HS-27A (cell line): Measurements from ENCODE around the gene CHN1.
A peak's percentile ranks its signal among the peaks of the same experiment; 100 is the strongest.

Source experiments
- DNase-seq: peaks from one replicate; pipeline ENCODE4 v3.0.0-alpha.2; 2012; ENCODE audit warnings: low read depth, missing footprints

The CHN1 gene

DNA sequence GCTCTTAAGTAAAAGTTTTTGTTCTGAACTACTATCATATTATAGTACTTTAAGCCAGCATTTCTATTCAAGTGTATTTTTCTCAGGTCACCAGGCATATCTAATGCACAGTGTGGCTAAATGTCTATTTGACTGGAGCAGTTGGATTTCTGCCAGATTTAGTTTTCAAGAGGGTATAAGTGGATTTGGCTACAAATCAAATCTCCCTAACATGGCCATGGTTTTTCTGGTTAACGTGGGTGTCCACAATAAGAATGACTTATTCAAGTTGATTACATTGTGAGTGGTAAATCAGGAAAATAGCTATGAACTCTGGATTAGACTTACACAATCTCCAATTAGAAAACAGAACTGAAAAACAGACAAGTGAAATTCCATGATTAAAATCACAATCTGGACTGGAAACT, 5.7 kb upstream of the CHN1 start:
- no peak for DNase-seq

DNA sequence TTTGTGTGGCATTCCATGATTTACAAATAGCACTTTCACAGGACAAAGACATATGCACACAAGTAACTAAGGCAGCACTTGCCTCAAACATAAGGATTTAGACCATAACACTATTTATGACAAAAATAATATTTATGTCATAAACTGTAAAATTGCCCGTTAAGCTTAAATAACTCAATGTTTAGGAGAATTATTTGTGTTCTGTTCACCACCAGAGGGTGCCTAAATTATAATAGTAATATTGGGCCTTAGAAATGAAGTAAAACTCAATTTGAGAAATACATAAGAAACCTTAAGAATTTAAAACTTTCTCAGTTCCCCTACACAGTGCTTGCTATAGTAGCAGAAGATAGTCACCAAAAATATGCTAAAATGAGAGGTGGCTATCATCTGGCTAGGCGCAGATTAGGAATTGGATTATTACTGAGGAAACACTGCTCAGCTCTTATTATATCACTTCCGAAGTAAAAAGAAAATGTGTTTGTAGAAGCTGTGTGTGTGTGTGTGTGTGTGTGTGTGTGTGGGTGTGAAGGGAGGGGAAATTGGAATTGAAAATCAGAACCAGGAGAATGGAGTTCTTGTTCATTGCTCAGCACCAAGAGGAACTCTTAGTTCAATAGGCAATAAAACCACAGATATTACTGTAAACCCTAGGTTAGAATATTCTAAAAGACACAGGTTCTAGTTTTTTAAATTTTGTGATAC, 4.9 kb upstream of the CHN1 start:
- no peak for DNase-seq

DNA sequence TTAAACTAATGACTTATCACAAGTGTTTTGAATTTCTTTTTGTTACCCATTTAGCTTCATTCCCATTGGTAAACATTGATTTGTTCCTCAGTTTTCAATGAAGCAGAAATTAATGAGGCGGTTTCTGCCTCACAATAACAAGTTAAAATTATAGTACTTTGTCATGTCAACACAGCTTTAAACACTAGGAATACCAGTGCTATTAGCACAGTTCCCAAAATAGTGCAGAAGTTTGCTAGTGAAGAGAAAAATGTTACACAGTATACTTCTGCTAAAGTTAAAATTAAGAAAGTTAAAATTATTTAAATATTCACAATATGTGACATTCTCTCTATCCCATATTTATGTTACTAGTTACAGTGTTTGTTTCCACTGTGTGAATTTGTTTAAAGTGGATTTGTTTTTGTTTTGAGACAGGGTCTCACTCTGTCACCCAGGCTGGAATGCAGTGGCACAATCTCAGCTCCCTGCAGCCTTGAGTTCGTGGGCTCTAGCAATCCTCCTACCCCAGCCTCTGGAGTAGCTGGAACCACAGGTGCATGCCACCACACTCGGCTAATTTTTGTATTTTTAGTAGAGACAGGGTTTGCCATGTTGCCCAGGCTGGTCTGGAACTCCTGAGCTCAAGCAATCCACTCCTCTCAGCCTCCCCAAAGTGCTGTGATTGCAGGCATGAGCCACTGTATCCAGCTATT, 3.8 kb upstream of the CHN1 start:
- DNase-seq, result no peak

DNA sequence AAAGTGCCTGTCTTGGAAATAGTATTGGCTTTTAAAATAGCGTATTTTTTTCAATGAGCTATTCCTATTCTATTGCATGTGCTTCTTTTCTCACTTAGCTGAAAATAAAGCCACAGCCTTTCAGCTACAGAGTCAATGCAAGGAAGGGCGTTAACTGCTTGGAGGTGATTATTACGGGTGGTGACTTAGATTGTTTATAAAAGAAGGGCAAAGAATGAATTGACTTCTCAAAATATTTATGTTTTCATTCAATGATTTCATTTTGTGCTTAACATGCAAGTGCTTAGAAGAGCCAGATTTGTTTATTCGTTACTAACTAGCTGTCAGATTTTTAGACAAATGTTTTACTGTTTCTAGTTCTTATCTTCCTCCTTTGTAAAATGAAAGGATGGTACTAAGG, 2.8 kb upstream of the CHN1 start:
- DNase-seq, result no peak

DNA sequence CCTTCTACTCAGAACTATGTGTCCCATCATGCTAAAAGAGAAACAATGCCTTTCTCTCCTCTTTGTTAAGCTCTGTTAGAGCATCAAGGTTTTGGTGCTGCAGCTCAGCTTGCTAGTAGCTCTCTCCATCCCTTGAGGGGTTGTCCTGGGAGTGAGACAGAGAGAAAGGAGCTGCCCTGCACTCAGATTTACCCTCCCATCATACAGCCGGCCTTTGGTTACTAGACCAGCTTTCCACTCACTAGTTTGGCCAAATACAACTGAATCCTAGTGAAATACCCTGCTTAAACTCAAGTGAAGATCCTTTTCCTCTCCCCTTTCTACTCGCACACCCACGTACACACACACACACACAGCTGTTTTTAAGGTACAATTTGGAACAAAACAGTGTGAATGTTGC, 2.3 kb upstream of the CHN1 start:
- no peak for DNase-seq

DNA sequence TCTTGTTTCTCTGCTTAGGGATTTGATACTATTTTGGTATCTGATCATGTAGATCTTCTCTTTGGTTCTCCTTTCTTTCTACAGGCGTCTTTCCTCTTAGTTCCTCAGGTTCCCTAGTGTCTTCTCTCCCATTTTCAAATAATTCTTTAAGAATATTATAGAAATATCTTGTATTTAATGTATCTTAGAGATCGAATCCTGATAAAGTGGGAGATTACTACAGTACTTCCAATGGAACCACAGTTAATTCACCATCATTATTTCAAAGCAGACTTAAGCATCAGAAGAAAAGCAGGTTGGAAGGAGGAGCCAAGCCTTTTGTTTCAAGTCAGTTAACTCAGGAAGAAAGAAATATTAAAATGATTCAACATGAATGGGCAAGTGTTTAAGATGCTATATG, 1.1 kb upstream of the CHN1 start:
- DNase-seq, result no peak

DNA sequence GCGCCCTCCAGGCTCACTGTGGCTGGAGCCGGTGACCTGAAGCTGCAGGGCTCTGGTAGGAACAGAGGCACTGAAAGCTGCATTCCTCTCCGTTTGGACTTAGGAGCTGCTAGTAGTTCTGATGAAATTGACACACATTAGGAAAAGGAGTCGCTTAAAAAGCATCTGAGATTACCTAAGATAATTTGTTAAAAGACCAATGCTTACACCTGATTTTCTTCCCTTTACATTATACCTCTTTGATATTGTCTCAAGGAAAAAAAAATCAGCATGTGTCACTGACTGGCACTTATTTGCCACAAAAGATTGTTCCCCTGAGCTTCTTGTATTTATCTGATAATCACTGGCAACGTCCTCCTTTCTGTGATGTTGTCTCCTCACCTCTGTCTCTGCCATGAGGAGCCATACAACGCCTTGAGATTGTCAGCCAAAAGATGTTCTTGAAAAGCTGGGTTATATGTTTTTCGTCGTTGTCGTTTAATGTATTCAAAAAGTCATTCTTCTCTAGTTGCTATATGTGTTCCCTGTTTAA, 618 bp upstream of the CHN1 start:
- no peak for DNase-seq

DNA sequence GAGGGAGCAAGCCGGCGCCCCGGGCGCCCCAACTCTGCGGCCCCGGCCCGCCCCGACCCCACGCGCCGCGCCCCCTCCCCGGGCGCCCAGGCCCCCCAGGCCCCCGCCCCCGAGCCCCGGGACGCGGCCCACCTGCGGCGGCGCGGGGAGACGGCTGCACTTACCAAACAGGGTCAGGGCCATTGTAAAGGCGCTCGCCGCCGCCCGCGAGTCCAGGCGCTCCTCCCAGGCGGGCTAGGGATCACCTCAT, 526 bp downstream of the CHN1 start:
- DNase-seq, result no peak

DNA sequence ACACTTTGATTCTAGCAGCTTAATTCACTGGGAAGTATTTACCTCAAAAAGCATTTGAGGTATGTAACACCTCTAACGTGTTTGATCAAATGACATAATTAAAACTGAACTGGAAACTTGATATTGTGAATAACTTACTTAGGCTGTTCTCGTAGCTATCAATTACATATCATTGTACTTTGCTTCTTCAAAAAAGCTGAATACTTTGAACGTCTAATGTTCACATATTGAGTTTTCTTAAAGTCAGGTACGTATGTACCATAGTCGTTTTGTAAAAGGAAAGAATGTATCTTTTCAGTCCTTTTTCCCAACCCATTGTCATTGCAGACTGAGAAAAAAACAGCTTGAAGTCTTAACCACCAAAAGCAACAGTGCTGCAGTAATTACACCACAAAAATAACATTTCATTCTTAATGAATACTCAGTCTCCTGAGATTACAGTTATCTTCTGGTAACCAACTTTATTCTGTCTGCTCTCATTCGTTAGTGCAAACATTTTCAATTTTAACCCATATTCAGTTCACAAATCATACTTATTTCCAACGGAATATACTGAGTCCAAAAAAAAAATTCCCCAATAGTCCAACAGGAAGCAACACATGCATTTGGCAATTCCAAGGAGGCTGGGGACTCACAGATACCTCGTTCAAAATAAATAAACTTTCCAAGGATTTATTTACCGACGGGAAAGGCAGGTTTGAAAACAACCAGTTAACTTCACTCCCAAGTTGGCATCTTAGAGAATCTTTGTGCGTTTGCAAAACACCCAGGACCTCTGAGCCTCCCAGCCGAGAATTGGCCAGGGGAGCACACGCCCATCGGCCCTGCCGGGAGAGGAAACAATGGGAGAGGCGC, 1.1 kb downstream of the CHN1 start:
- no peak for DNase-seq

DNA sequence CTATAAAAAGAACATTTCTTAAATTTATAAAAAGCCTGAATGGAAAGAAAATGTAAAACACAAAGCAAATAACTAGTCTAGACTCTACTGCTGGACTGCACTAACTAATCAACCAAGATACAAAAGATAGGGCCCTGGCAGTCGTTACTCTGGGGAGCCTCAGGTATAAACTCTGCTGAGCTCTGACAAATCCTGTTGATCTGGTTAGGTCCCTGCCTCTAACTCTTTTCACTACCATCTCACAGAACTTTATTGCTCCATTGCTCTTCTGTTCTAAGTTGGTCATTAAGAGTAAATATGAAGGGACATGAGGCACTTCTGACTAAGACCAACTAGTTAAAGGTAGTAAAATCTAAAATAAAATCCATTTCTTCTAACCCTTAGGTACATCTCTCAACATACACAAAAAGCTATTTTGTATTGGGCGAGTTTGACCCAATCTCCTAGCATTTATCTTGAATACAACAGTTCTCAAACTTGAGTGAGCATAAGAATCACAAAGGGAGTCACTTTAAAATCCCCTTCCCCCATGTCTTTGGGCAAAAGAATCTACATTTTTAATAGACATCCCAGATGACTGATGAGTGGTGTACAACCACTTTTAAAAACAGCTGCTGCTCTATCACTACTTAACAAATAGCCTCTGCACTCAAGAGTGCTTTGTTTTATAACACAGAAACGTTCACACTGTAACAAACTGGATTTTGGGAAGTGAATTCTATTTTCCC, 2.5 kb downstream of the CHN1 start:
- DNase-seq, result no peak

DNA sequence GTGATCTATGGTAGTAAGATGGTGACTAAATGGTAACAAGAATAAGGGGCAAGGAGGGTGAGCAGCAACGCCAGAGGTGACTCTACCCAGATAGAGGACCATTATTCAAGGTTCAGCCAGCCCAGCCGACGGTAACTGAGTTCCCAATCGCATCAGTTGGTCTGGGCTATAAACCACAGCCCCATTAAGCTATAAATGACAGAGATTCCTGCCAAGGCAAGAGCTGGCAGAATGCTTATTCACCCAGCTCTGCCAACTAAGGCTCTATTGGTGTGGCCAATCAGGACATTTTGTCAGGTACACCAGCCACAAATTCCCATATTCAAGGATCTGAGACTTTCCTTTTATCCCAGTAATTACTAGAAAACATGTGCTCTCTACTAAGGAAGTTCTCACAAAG, 3.6 kb downstream of the CHN1 start:
- DNase-seq, result no peak

DNA sequence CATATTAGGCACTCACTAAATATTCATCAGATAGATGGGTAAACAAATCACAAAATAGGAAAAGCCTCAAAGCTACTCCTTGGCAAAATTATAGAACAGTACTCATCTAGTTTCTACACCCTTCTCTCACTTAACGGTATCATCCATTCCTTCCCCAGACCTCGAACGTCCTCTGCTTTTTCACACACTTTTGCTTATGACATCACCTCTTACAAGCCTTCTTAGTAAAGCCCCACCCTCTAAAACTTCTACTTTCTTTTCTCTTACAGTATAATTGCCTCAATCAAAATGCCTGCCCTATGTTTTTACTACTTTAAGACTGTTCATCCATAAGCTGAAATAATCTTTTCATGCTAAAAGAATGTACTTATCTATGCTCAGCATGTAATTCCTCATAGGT, 8.1 kb downstream of the CHN1 start:
- no peak for DNase-seq

DNA sequence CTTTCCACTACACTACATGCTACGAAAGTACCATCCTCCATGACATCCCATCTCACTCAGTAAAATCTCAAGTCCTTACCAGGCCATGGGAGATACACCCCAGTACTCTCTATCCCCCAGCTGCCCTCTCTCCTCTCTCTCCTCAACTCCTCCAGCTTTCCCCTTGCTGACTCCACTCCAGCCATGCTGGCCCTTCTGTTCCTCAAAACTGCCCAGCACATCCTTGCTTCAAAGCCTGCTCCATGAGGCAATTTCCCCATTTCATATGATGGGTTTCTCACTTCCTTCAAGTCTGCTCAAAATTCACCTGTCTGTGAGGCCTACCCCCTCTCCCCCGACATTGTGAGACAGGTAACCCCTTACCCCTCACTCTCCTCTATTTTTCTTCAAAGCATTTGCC, 8.6 kb downstream of the CHN1 start:
- DNase-seq, result no peak

DNA sequence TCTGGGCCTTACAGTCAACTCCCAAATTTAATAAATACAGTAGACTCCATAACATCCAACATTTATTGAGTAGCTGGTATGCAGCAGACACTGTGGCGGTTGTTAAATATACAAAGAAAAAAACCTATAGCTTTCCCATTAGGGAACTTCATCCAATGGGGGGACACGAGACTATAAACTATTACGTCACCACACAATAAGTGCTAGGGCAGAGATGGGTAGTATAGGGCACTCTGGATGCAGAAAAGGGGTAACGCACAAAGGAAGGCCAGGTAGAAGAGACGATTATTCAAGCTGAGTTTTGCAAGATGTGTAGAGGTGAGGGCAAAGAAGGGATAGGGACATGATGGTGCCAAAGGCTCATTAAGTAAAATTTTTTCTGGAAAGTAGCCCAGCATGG, 10.8 kb downstream of the CHN1 start:
- no peak for DNase-seq

DNA sequence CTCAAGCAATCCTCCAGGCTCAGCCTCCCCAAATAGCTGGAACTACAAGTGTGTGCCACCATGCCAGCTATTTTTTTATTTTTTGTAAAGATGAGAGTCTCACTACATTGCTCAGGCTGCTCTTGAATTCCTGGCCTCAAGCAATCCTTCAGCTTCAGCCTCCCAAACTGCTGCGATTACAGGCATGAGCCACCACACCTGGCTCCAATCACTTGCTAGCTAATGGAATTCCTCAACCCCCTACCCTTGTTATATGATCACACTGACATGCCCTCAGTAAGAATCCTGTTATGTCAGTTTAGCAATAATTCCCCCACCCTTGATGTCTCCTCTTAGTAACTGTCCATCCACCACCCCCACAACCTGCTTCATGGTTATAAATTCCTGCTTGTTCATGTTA, 12.3 kb downstream of the CHN1 start:
- DNase-seq, result no peak

DNA sequence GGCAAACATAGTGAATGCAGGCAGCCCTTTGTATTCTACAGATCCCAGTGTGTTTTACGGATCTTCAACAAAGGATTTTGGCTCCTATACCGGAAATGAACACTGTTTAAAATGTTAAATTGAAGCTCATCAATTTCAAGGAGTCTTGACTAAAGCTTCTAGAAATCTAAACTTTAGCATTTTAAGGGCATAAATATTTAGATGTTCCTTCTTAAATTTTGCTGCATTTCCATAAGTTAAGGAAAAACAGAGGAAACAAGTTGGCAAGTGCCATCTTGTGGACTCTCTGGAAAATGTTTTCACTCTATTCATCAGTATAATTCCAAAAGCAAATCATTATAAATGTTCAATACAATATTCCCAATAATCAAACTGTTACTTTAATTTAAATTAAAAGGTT, 19.6 kb downstream of the CHN1 start:
- DNase-seq, result no peak

DNA sequence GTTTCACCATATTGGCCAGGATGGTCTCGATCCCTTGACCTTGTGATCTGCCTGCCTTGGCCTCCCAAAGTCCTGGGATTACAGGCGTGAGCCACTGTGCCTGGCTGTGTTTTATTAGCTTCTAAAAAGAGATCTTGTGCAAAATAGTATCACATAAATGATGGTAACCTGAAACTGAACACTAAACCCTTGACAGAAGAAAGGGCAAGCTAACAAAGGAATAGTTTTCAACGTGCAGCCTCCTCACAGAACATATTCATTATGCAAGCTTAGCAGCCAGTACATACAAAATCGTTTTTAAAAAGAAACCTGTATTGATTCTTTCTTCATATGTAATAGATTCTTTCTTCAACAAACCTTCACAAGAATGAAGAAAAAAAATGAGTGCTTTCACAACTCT, 20.6 kb downstream of the CHN1 start:
- no peak for DNase-seq

DNA sequence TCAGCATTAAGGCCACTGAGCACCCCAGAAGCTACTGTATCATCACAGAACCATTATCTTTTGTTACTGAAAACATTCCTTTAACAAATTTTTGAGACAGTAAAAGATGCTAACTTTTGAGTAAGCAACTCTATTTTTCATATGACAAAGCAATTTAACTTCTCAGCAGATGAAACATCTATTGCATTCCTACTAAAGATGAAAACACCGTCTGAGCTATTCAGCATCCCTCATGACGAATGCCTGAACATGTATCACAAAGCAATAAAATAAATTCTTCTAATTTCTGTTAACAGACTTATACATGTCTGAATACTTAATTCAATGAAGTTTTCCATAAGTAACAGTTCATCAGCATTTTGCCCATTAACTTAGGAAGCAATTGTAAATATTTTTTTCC, 23.9 kb downstream of the CHN1 start:
- DNase-seq, result no peak

DNA sequence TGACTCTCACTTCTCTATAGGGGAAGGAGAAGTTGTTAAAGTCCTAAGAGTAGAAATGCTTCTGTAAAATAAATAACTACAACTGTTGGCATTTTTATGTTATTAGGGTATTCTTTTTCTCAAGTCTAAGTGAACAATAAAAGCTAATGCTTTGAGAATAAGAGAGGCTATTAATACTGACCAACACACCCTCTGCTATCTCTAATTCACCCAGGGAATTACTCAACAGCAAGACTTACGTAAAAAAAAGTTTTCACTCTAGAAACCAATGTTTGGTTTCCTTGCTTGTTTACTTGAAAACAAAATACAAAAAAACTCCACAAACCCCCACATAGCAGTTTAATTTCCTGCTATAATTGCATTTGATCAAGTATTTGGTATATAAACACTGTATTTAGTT, 25.2 kb downstream of the CHN1 start:
- DNase-seq, result no peak

DNA sequence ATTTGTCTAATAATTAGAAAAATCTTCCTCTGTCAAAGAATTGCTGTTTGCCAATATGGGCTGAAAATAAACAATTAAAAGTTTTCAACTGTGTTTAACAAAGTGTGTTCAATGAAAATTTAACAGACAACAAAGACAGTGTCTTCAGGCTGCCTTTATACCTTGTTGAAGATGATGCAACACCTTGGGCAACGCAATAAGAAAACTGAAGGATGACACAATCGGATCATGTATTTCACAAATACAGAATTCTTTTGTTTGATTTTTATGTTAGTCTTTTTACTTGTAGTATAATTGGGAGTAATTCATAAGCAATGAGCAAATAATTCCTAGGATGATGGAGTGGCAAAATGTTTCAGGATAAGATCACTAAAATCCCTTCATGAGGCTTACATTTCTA, 27.8 kb downstream of the CHN1 start:
- no peak for DNase-seq

DNA sequence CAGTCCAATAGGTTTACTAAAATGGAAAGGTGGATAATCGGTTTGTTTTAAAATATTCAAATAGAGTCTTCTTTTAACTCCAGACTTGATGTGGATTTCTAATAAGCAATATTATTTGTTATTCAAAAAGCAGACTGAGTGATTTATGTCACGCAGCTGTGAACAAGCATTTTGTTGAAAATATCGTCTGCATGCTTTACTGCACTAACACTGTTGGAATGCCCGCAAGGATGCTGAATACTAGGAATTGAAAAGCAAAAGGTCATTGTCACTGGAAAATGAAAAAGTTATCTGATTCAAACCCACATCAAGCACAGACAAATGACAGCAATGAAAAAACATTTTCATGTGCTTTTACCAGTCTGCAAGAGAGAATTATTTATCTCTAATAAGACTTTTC, 31.1 kb downstream of the CHN1 start:
- no peak for DNase-seq

DNA sequence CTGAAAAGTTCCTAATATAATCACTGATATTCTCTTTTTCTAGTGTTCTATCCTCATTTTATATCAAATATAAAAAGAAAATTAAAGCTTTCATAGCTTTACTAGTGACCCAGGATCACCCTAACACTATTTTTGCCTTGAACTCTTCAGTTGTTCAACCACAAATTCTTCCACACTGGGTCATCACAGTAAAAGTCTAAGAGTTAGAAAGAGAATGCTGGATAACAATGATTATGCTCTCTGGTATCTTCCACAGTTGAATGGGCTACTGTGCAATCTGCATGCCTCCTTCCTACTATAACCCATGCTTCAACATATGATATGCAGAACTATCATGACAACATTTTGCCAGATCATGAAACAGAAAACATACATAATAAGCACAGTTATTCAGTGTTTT, 32.3 kb downstream of the CHN1 start:
- peak; percentile 41 for DNase-seq
